BLaER1 (cell line): ENCODE results near the gene DDIT3.
"Not testable (repeated sequence)": the region's sequence is repeated elsewhere in the genome, so short reads cannot be mapped to it uniquely, and the experiment has no call there.

Source experiments
- H3K27ac ChIP-seq: shearing (Covaris generic); formaldehyde crosslinking; 2 replicates; pipeline ENCODE4 v1.8.1; 2022
- H3K27me3 ChIP-seq: shearing (Covaris generic); formaldehyde crosslinking; 2 replicates; pipeline ENCODE4 v1.8.1; 2022
- H3K36me3 ChIP-seq: shearing (Covaris generic); formaldehyde crosslinking; 2 replicates; pipeline ENCODE4 v1.8.1; 2022
- H3K4me1 ChIP-seq: shearing (Covaris generic); formaldehyde crosslinking; 2 replicates; pipeline ENCODE4 v1.8.1; 2022
- H3K4me2 ChIP-seq: shearing (Covaris generic); formaldehyde crosslinking; 2 replicates; pipeline ENCODE4 v1.8.1; 2022
- H3K4me3 ChIP-seq: shearing (Covaris generic); formaldehyde crosslinking; 2 replicates; pipeline ENCODE4 v1.8.1; 2022
- H3K9ac ChIP-seq: shearing (Covaris generic); formaldehyde crosslinking; 2 replicates; pipeline ENCODE4 v1.8.1; 2022
- H3K9me3 ChIP-seq: shearing (Covaris generic); formaldehyde crosslinking; 2 replicates; pipeline ENCODE4 v1.8.1; 2022
- H4K20me1 ChIP-seq: shearing (Covaris generic); formaldehyde crosslinking; 2 replicates; pipeline ENCODE4 v1.8.1; 2022
- Cebpa-rat ChIP-seq: shearing (Covaris generic); IDR thresholded peaks from 2 replicates; pipeline ENCODE4 v1.8.1; 2022

The DDIT3 gene

GRCh38 chr12:57500213-57500612 lies 20.1 kb downstream of the DDIT3 start:
- Histone ChIP-seq H4K20me1 (peaks cover 31% of the 10 kb centered on the region; the same call in 1 of the 2 replicates), H3K4me2 (no peak overlapping the region), H3K27me3 (no peaks in the 10 kb centered on the region), H3K4me1 (no peaks in the 10 kb centered on the region), H3K27ac (no peak overlapping the region), H3K9ac (no peak overlapping the region), H3K36me3 (peaks cover 99% of the 10 kb centered on the region), H3K4me3 (no peak overlapping the region), H3K9me3 (no peaks in the 10 kb centered on the region)
- TF ChIP-seq Cebpa-rat = no peak

- Histone ChIP-seq H3K9me3 (no peaks in the 10 kb centered on the region), H3K9ac (no peak overlapping the region), H3K4me1 (no peaks in the 10 kb centered on the region), H3K36me3 (peaks cover 92% of the 10 kb centered on the region), H3K27me3 (no peaks in the 10 kb centered on the region), H3K4me2 (no peak overlapping the region), H3K27ac (no peak overlapping the region), H3K4me3 (no peak overlapping the region), H4K20me1 (peaks cover 23% of the 10 kb centered on the region; the same call in 1 of the 2 replicates)
- no peak for TF ChIP-seq Cebpa-rat
Measured at GRCh38 chr12:57498571-57498970, 21.7 kb downstream of the DDIT3 start.

- Histone ChIP-seq H3K4me1 (no peaks in the 10 kb centered on the region), H3K4me3 (no peak overlapping the region), H3K9me3 (no peaks in the 10 kb centered on the region), H3K27me3 (no peaks in the 10 kb centered on the region), H3K27ac (no peak overlapping the region), H3K36me3 (peaks cover 88% of the 10 kb centered on the region), H3K4me2 (no peak overlapping the region), H4K20me1 (peaks cover 19% of the 10 kb centered on the region; the same call in 1 of the 2 replicates), H3K9ac (no peak overlapping the region)
- no peak for TF ChIP-seq Cebpa-rat
Measured at GRCh38 chr12:57498132-57498502, 22.2 kb downstream of the DDIT3 start.

GRCh38 chr12:57497223-57498131 lies 22.8 kb downstream of the DDIT3 start:
- H3K9ac ChIP-seq = no peak overlapping the region
- H3K4me3 ChIP-seq = no peak overlapping the region
- no peak overlapping the region for H3K4me2 ChIP-seq
- peaks cover 87% of the 10 kb centered on the region for H3K36me3 ChIP-seq
- no peak for TF ChIP-seq Cebpa-rat
- H3K27me3 ChIP-seq = no peaks in the 10 kb centered on the region
- H3K9me3 ChIP-seq = peaks cover 5% of the 10 kb centered on the region; the same call in 1 of the 2 replicates
- no peaks in the 10 kb centered on the region for H3K4me1 ChIP-seq
- peaks cover 19% of the 10 kb centered on the region; the same call in 1 of the 2 replicates for H4K20me1 ChIP-seq
- H3K27ac ChIP-seq = no peak overlapping the region

- H3K27ac ChIP-seq = no peak overlapping the region
- peaks cover 5% of the 10 kb centered on the region; the same call in 1 of the 2 replicates for H3K9me3 ChIP-seq
- no peaks in the 10 kb centered on the region for H3K4me1 ChIP-seq
- H4K20me1 ChIP-seq = peaks cover 19% of the 10 kb centered on the region; the same call in 1 of the 2 replicates
- H3K4me3 ChIP-seq = no peak overlapping the region
- H3K27me3 ChIP-seq = no peaks in the 10 kb centered on the region
- H3K36me3 ChIP-seq = peaks cover 87% of the 10 kb centered on the region
- H3K4me2 ChIP-seq = no peak overlapping the region
- no peak overlapping the region for H3K9ac ChIP-seq
- no peak for TF ChIP-seq Cebpa-rat
Measured at GRCh38 chr12:57496822-57497221, 23.5 kb downstream of the DDIT3 start.

- H4K20me1 ChIP-seq = peaks cover 25% of the 10 kb centered on the region; the same call in 1 of the 2 replicates
- H3K4me1 ChIP-seq, H3K27ac ChIP-seq, H3K4me3 ChIP-seq, H3K9me3 ChIP-seq, H3K9ac ChIP-seq, H3K27me3 ChIP-seq, H3K4me2 ChIP-seq: not testable (repeated sequence)
- H3K36me3 ChIP-seq = peaks cover 87% of the 10 kb centered on the region
Measured at GRCh38 chr12:57495051-57495701, 25.1 kb downstream of the DDIT3 start.

- Histone ChIP-seq H3K27ac (no peak overlapping the region), H4K20me1 (peaks cover 24% of the 10 kb centered on the region; the same call in 1 of the 2 replicates), H3K9me3 (peaks cover 5% of the 10 kb centered on the region; the same call in 1 of the 2 replicates), H3K9ac (no peak overlapping the region), H3K27me3 (no peaks in the 10 kb centered on the region), H3K4me2 (no peak overlapping the region), H3K4me3 (no peak overlapping the region), H3K4me1 (peaks cover 20% of the 10 kb centered on the region), H3K36me3 (peaks cover 67% of the 10 kb centered on the region)
- no peak for TF ChIP-seq Cebpa-rat
Measured at GRCh38 chr12:57491393-57492280, 28.7 kb downstream of the DDIT3 start.

- H3K27me3 ChIP-seq = no peaks in the 10 kb centered on the region
- H3K9me3 ChIP-seq = peaks cover 5% of the 10 kb centered on the region; the same call in 1 of the 2 replicates
- H4K20me1 ChIP-seq = peaks cover 24% of the 10 kb centered on the region; the same call in 1 of the 2 replicates
- no peak overlapping the region for H3K9ac ChIP-seq
- no peak overlapping the region for H3K27ac ChIP-seq
- no peak for TF ChIP-seq Cebpa-rat
- no peak overlapping the region for H3K4me2 ChIP-seq
- peaks cover 52% of the 10 kb centered on the region for H3K36me3 ChIP-seq
- peaks cover 20% of the 10 kb centered on the region for H3K4me1 ChIP-seq
- no peak overlapping the region for H3K4me3 ChIP-seq
Measured at GRCh38 chr12:57490126-57490525, 30.2 kb downstream of the DDIT3 start.

- peaks cover 5% of the 10 kb centered on the region; the same call in 1 of the 2 replicates for H3K9me3 ChIP-seq
Measured at GRCh38 chr12:57489157-57489641, 31.1 kb downstream of the DDIT3 start.

More at GRCh38 chr12:57489157-57489641, 31.1 kb downstream of the DDIT3 start:
- Histone ChIP-seq H3K4me2 (peak overlapping the region; percentile 93), H3K4me3 (peak overlapping the region; percentile 99), H3K27me3 (no peaks in the 10 kb centered on the region), H3K4me1 (peaks cover 20% of the 10 kb centered on the region), H3K36me3 (peaks cover 47% of the 10 kb centered on the region), H3K9ac (peak overlapping the region; percentile 99), H3K27ac (peak overlapping the region; percentile 97), H4K20me1 (peaks cover 24% of the 10 kb centered on the region; the same call in 1 of the 2 replicates)
- no peak for TF ChIP-seq Cebpa-rat
